Measurements from ENCODE around the gene ANKS1B.
"Not testable (repeated sequence)": the region's sequence is repeated elsewhere in the genome, so short reads cannot be mapped to it uniquely, and the experiment has no call there.

The ANKS1B gene

DNA sequence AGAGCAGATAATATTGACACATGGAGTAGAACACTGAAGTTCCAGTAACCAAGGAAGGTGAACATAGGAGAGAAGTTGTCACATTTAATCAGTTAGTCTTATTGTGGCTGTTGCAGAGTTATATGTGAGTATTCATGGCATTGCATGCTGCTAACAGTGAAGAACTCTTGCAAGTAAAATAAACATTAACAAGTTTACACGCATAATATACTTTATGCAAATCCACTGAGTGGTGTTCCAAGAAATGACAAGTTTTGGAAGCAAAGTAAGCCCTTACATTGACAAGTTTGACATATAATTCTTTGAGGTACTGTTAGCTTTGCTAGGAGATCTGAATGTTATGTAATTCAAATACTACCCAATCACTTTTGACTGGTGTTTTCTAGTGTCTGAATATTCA, 125.6 kb downstream of the ANKS1B start:
- no peak for DNase-seq

DNA sequence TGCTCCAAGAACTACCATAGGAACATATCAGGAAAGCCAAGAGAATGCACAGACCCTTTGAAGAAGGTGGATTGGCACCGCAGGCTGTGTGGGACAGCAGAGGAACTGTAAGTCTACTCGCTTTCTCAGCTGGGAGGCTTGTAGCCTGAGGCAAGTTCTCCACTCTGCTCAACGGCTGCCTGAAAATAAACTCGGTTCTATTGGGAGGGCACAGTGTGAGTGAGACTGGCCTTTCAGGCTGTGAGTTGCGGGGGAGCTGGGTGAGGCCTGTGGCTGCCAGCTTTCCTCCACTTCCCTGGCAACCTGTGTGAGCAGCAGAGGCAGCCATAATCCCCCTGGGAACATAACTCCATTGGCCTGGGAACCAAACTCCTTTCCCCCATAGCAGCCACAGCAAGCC, 132.1 kb downstream of the ANKS1B start:
- no peak for DNase-seq

DNA sequence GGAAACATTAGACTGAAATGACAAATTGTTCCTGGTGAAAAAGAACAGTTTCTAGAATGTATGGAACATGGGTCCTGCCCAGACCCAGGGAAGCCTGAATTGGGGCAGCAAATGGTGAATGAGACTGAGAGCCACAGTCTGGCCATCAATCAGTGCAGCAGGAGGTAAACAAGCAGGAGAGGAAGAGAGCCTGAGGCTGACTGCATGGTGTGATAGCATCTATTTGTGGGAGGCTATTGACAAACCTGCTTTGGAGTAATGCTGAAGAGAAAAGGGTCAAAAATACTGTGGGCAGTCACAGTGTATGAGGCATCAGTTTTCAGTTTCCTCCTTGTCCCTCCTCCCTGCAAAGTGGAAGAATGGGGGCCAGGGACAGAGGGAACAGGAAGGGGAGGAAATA, 136.8 kb downstream of the ANKS1B start:
- DNase-seq: no peak

DNA sequence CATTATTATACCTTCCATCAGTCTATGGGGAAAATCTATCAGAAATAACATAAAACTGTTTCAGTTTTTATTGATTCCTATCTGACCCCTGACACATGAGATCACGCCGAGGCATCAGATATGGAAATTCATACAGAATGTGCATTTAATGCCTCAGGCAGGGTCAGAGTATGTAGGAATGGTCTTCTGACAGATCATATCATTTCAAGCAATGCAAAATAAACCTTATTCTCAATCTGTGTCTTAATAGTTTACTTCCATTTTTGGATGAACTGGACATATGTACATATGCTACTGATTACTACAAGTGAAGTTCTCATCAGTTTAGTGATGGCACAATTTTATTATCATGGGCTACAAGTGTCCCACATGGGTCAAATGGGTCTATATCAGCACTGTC, 150.0 kb downstream of the ANKS1B start:
- no peak for DNase-seq

DNA sequence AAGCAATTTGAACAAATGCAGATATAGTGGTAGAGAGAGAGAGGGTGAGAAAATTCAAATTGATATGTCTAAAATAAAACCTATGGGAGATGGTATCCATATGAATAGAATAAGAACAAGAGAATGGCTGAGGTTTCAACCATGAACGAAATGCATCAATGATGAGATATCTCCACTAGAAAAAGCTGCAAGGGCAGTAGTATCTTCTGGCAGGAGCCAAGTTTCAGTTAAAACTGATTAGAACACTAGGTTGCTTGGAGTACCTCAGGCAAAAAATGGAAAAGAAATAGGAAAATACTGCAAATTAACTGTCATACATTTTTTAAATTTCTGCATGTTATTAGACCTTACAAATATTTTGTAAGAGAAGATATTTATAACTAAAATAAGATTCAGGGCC, 151.3 kb downstream of the ANKS1B start:
- DNase-seq: no peak

DNA sequence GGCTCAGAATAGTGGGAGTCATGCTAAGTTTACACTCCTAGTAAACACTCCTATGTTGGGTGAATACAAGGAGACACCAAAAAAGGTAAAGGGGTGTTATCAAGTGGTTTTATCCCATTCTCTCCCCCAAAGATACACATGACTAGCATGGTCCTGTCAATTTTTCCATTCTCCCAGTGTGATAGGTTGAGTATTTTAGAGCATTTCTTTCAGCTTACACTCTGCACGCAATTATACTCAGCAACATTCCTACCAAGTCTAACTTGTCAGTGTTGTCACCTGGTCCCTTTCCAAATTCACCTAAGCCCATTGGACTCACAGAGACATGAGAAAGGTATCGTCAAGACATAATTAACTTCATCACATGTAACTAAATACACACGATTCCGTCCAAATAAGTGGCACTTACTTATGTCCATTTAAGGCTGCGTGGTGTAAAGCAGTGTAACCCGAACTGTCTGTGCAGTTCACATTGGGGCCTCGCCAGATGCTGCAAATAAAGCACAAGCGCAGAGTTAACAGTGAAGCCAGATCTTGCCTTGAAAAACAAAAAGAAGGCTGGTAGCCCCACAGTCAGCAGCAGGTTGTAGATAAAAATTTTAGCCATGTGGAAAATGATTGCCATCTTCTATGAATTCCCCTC, 159.7 kb downstream of the ANKS1B start:
- DNase-seq: no peak

DNA sequence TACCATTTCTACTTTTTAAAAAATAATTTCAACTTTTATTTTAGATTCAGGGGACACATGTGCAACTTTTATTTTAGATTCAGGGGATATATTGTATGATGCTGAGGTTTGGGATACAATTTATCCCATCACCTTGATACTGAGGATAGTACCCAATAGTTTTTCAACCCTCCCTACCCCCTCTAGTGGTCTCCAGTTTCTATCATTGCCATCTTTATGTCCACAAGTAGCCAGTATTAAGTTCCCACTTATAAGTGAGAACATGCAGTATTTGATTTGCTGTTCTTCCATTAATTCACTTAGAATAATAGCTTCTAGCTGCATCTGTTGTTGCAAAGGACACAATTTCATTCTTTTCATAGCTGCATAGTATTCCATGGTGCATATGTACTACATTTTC, 162.5 kb downstream of the ANKS1B start:
- DNase-seq: no peak

DNA sequence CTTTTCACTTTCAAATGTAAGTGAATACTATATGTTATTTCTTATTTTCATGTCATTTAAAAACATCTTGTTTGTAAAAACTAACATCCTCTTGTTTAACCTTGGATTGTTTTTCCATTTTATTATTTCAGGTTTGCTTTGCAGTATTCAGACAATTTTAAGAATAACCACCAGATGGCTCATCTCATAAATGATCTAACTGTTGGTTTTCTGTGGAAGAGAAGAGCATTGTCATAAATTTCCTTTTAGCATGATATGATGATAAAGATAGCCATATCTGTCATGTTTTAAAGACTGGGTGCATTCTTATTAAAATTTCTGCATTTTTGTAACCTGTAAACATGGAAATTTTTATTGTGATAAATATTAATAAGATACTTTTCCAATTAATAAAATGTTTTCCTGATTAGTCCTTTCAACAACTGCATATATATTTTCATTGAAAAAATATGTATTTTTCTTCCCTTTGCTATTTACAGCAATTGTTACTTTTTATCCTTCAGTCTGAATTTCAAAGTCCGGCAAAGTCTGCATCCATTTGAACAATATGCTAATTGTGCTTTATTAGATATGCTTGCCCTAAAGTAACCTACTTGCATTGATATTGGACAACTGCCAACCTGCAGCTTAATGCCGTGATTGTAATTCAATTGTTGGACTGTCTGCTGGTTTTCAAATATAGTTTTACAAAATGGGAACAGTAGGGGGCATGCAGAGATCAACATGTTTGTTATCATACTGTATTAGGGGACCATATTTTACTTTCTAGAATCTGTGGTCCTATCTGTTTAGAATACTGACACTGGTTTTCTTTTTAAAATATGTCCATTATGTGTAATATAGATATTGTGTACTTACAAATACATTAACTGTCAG, 173.8 kb downstream of the ANKS1B start:
- peak in 1 of 2 donors; percentile 6 for DNase-seq

DNA sequence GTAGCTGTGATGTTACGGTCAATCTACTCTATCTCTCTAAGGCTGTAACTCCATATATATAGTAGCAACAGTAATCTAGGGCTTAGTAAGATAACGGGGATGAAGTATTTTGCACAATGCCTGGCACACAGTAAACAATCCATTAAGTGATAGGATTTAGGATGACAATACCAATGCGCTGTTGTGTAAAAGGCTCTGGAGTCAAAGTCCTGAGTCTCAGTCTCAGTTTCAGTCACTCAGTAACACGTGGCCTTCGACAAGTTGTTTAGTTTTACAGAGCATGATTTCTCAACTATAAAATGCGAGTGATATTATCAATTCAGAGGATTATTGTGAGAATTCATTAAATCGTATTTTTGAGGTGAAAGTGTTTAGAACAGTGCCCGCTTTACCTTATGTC, 174.8 kb downstream of the ANKS1B start:
- DNase-seq: no peak

DNA sequence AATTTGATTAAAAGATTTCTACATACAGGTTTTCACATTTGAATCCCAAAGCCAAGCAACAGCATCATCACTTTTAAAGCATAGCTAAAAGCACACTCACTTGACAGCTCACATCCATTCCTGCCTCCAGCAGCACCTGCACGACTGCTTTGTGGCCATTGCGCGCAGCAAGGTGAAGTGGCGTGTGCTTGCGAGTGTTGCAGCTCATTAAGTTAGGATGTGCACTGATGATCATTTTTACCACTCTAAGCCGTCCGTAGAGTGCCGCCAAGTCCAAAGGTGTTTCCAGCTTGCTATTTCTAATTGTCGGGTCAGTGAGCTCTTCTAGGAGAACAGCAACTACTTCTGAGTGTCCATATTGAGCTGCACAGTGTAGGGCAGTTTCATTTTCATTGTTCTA, 178.4 kb downstream of the ANKS1B start:
- no peak for DNase-seq

DNA sequence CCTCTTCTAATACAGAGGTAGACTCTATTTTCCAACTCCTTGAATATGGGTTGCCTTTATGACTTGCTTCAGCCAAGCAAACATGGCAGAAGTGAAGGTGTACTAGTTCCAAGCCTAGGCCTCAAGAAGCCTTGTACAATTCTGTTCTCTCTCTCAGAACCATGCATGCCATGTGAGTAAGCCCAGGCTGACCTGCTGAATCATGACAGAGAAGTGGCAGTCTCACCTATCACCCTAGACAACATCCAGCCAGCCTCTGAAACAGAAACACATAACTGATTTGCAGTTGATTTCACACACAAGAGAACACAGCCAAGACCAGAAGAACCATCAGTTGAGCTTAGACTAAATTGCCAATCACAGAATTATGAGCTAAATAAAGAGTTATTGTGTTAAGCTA, 180.0 kb downstream of the ANKS1B start:
- no peak for DNase-seq

DNA sequence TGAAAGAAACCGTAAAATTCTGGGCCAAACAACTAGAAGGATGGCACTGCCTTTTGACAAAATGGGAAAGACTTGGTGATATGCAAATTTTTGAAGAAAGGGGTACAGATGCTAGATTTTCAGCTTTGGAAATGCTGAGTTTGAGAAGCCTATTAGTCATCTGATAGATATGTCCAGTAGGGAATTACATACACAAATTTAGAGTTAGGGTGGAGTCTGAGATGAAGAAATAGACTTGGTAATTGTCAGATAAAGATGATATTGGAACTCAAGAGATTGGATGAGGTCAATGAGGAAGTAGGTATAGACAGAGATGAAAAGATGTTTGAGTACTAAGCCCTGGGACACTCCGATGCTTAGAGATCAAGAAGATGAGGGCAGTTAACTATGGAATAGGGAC, 184.1 kb downstream of the ANKS1B start:
- no peak for DNase-seq

DNA sequence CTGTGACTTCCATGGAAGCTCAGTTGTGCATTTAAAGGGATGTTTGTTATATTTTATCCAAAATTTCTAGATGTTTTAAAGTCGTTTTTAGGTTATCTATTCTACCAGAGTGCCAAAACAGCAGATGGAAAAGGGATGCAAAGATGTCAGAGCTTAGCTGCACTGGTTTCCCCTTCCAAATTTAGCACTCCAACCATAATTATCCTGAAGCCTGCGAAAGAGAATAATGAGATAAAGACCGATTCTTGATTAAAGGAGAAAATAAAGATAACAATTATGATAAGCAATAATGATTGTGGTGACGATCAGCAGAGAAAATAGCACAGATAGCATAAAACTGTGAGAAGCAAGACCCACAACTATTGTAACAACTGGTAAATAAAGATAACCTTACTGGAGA, 186.8 kb downstream of the ANKS1B start:
- not testable (repeated sequence) for DNase-seq

DNA sequence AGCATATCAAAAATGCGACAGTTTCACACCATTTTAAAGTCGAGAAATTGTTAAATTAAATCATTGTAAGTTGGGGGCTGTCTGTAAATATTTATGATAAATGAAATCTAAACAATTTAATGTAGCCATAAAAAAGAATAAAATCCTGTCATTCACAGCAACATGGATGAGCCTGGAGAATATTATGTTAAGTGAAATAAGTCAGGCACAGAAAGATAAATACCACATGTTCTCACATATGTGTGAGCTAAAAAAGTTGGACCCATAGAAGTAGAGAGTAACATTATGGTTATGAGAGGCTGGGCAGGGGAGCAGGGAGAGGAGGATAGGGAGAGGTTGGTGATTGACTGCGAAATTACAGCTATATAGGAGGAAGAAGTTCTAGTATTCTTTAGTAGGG, 201.3 kb downstream of the ANKS1B start:
- DNase-seq: no peak

DNA sequence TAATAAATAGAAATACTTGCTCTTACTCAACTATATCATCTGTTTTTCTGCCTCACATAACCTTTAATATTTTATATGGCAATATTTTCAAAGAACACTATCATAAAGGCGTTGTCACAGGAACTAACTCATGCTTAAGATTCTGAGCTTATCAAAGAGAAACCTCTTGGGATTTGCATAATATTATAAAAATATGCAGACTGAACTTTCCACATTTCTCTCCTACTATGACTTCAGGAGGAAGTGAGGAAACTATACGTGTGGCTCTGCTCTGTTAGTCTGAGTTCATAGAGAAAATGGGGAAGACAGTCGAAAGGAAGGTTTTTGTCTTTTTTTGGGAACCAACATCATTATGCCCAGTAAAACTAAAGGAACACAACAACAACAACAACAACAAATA, 212.5 kb downstream of the ANKS1B start:
- peak in 1 of 2 donors; percentile 18 for DNase-seq

DNA sequence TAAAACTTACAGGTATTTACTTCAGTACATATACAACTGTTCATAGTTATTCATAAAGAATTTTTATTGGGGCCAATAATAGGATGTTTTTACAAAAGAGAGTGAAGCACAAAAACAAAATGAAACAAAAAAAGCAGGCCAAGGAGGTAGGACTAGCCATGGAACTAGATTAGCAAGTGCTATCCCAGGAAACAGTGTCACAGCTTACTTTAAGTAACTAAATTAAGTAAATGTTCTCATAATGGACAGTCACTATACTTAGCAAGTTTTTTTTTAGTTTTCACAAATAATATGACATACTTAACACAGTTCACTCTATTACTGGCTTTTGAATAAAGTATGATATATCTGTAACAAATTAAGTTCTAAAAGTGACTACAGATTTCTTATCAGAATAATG, 213.1 kb downstream of the ANKS1B start:
- no peak for DNase-seq

DNA sequence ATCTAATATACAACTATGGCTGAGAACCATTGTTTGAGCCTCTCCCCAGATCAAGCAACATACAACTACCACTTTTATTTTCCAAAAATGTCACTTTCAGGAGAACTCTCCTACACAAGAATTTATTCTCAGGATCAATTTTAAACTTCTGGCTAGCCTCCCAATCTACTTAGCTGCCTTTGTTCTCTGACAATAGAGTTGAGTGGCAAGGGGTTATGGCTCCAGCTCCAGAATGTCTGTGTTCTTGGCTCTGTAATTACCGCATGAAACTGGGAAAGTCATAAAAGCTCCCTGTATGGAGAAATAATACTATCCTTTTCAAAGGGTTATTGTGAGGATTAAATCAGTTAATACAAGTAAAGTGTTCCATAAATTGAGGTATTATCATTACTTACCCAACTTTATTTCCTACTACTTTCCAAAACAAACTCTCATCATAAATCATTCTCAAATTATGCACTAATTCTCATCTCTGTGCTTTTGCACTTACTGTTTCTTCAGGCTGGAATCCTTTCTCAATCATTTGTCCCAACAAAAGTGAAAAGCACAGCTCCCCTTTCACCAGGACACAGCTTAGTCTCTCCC, 215.2 kb downstream of the ANKS1B start:
- DNase-seq: no peak

DNA sequence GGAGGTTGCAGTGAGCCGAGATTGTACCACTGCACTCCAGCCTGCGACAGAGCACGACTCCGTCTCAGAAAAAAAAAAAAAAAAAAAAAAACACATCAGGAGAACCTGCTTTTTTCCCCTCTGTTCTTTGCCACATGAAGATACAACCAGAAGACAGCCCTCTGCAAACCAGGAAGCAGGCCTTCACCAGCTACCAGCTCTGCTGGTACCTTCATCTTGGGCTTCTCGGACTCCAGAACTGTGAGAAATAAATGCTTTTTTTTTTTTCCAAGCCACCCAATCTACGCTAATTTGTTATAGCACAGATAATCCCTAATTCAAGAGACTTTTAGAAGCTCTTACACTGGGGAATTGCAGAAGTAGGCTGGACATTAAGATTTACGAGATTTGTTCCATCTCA, 216.0 kb downstream of the ANKS1B start:
- DNase-seq: no peak

DNA sequence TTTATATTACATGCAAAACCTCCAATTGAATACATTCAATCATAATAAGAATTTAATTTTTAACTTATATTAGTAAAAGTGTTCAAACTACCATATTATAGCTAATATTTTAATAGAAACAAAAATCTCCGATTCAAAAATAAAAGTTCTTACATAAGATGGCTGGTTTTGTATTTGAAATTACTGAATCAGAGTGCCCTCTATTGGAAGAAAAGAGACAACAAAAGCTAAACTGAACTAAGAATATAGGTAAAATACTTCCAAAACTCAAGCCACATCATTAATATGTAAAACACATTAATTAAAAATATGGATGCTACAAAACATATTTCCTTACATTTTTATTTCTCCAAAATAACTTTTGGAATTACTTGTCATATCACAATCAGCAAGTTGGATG, 216.9 kb downstream of the ANKS1B start:
- DNase-seq: peak in 1 of 2 donors; percentile 11

DNA sequence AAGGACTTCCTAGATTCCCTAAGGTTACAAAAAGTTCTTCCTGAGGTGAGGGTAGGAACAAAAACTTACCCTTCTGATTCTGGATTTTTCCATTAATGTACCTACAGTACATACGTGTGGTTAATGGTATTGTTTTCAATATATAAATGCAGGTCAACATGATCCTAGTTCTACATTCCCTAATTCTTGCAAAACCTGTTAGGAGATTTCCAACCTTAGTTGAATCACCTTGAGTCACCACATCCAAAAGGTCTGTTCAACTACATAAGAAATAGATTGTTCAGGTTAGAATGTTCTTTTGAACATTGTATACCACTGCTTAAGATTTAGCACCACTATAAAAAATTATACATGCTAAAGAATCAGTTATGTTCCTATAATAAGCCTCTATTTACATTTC, 218.3 kb downstream of the ANKS1B start:
- no peak for DNase-seq

DNA sequence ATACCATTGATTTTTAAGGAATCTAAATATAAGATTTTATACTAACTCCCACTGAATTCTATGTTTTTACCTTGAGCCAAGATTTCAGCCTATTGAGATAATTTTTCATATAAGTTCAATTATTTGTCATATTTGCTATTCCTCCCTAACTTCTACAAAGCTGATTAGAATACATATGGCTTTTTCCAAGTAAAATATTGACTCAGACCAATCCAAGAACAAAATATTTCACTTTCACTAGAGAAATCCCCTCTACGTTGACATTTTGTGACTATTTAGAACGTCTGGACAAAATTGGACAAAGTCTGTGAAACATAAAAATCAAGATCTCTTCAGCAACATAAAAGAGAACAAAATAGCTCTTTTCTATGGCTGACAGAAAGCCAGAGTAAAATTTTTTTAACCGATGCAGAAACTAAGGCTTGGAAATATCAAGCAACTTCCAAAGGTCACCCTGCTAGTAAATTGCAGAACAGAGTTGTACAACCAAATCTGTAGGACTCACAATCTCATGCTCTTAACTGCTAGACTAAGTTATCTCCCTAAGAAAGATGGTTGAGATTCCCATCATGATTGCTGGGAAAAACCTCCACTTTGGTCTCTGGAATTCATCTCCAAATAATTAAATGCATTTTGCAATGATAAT, 219.1 kb downstream of the ANKS1B start:
- DNase-seq: no peak

DNA sequence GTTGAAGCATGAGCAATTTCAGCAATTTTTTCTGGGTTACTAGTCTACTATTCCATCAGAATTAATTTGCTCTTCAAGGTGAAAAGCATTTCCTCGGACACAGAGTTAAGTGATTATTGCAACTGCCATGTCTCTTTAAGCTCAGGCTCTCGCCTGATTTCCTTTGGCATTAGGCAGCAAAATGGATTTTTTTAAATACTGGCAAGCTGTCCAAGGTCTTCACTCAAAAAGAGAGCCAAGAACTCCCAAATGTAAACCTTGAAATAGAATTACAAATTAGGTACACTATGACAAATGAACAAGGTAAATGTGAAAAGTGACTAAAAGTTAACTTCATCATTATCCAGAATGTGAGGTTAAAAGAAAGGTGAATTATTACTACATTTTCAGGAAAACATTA, 225.3 kb downstream of the ANKS1B start:
- DNase-seq: no peak

DNA sequence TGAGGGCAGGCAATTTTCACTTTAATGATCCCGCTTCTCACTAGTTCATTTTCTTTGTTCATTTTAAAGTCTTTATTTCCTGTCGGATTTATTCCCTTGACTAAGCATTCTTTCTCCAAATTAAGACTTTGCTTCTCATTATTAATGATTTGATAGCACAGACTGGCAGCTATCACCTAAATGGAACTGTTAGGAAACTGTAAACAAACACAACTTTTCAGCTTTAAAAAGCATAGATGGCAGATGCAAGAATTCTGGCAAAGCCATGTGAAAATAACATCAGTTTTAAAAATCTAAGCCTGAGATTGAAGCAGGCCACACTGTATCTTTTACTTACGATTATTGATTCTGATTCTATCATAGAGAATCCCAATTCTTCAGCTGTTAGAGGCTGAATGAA, 225.7 kb downstream of the ANKS1B start:
- no peak for DNase-seq

DNA sequence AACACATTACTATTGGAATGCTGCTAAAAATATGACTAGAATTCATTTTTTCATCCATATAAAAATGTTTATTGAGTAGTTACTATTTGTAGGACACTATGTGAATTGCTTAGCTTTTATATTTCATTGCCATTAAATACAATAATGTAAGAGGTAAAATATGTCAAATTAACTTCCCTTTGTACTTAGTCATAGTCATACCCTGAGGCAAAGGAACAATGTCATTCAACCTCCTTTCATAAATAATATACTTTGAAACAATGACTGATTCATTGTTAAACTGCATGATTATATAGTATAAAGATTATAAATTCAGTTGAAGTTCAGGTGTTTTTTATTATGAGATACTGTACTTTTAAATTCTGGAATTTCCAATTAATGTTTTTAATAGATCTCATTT, 232.0 kb downstream of the ANKS1B start:
- DNase-seq: no peak

Data from inflammatory macrophage (primary cell).